GM23338 (cell line): Measurements from ENCODE around the gene MTREX.

Experiments
- EZH2 ChIP-seq: fragments of 200-600 bp; sonication (generic); IDR thresholded peaks from one replicate; pipeline ENCODE4 v1.8.0; 2017; ENCODE audit warnings: antibody characterized with exemption, mild to moderate bottlenecking, low read depth; ENCODE audit not compliant: unreplicated experiment
- EZH2phosphoT487 ChIP-seq: fragments of 200-600 bp; sonication (generic); IDR thresholded peaks from one replicate; pipeline ENCODE4 v1.8.1; 2018; ENCODE audit warnings: antibody characterized with exemption; ENCODE audit not compliant: unreplicated experiment
- JUNB ChIP-seq: IDR thresholded peaks from one replicate; pipeline ENCODE4 v1.6.1; 2016; ENCODE audit warnings: antibody characterized with exemption; ENCODE audit not compliant: unreplicated experiment
- POLR2AphosphoS5 ChIP-seq: IDR thresholded peaks from 2 replicates; pipeline ENCODE4 v1.6.1; 2016; ENCODE audit warnings: antibody characterized with exemption, low read depth
- ZNF331 ChIP-seq: fragments of 250-450 bp; sonication (Bioruptor Pico); IDR thresholded peaks from 2 replicates; pipeline ENCODE4 v1.5.0; 2020; ENCODE audit warnings: low read depth, mild to moderate bottlenecking, moderate library complexity
- TF ChIP-seq, protein P1 (sequence below), 2 experiments: fragments of 200-600 bp in 1 of 2; sonication (generic) in 1 of 2; conservative IDR thresholded peaks; 2 replicates each; pipeline versions ENCODE4 v1.5.1 to v1.6.1; 2016 to 2017; ENCODE audit warnings: antibody characterized with exemption in 2 of 2, low read depth in 2 of 2, mild to moderate bottlenecking in 2 of 2, moderate library complexity in 1 of 2
- TF ChIP-seq, protein P2 (sequence below): IDR thresholded peaks from 2 replicates; pipeline ENCODE4 v1.6.1; 2016; ENCODE audit warnings: antibody characterized with exemption
- TF ChIP-seq, protein P3 (sequence below): IDR thresholded peaks from one replicate; pipeline ENCODE4 v1.6.1; 2018; ENCODE audit warnings: antibody characterized with exemption; ENCODE audit not compliant: unreplicated experiment

DNA sequence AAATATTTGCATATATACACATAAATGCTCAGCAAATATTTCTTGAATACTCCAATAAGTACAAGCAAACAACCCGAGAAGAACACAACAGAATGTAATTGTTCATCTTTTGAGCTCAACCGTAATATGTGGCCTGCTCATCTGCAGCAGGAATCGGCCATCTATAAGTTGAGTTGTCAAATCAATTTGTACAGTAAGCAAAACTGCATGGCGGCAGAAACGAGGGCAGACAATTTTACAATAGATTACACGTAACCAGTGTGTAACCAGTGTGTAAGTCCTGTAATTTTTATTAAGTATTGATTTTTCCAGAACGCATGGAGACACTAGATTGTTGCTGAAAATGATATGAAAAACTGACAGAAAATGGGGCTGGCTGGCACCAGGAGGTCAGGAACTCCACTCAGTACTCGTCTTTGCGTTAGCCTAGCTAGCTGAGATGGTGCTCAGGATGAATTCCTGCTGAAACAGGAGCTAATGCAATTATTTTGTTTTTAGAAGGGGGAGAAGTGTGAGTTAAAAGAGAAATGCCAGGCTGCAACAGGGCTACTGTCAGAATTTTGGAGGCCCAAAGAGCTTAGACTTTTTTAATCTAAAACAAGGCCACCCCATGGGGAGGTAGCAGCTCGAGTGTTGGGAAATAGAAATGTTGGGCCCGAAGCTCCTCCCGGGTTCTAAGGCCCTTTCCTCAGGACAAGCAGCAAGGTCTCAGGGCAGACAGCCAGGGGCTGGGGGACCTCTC lies 977 bp upstream of the MTREX start:
- TF ChIP-seq, protein P1, sequence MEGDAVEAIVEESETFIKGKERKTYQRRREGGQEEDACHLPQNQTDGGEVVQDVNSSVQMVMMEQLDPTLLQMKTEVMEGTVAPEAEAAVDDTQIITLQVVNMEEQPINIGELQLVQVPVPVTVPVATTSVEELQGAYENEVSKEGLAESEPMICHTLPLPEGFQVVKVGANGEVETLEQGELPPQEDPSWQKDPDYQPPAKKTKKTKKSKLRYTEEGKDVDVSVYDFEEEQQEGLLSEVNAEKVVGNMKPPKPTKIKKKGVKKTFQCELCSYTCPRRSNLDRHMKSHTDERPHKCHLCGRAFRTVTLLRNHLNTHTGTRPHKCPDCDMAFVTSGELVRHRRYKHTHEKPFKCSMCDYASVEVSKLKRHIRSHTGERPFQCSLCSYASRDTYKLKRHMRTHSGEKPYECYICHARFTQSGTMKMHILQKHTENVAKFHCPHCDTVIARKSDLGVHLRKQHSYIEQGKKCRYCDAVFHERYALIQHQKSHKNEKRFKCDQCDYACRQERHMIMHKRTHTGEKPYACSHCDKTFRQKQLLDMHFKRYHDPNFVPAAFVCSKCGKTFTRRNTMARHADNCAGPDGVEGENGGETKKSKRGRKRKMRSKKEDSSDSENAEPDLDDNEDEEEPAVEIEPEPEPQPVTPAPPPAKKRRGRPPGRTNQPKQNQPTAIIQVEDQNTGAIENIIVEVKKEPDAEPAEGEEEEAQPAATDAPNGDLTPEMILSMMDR (conservative IDR thresholded peaks at IDR 0.05; ENCODE audit: low read depth in 2 of 2): no peak
- TF ChIP-seq JUNB (no peak), EZH2phosphoT487 (no peak), EZH2 (no peak), POLR2AphosphoS5 (no peak), ZNF331 (CRISPR knock-in tag) (no peak)
- TF ChIP-seq, protein P2, sequence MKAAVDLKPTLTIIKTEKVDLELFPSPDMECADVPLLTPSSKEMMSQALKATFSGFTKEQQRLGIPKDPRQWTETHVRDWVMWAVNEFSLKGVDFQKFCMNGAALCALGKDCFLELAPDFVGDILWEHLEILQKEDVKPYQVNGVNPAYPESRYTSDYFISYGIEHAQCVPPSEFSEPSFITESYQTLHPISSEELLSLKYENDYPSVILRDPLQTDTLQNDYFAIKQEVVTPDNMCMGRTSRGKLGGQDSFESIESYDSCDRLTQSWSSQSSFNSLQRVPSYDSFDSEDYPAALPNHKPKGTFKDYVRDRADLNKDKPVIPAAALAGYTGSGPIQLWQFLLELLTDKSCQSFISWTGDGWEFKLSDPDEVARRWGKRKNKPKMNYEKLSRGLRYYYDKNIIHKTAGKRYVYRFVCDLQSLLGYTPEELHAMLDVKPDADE: no peak
- TF ChIP-seq, protein P3, sequence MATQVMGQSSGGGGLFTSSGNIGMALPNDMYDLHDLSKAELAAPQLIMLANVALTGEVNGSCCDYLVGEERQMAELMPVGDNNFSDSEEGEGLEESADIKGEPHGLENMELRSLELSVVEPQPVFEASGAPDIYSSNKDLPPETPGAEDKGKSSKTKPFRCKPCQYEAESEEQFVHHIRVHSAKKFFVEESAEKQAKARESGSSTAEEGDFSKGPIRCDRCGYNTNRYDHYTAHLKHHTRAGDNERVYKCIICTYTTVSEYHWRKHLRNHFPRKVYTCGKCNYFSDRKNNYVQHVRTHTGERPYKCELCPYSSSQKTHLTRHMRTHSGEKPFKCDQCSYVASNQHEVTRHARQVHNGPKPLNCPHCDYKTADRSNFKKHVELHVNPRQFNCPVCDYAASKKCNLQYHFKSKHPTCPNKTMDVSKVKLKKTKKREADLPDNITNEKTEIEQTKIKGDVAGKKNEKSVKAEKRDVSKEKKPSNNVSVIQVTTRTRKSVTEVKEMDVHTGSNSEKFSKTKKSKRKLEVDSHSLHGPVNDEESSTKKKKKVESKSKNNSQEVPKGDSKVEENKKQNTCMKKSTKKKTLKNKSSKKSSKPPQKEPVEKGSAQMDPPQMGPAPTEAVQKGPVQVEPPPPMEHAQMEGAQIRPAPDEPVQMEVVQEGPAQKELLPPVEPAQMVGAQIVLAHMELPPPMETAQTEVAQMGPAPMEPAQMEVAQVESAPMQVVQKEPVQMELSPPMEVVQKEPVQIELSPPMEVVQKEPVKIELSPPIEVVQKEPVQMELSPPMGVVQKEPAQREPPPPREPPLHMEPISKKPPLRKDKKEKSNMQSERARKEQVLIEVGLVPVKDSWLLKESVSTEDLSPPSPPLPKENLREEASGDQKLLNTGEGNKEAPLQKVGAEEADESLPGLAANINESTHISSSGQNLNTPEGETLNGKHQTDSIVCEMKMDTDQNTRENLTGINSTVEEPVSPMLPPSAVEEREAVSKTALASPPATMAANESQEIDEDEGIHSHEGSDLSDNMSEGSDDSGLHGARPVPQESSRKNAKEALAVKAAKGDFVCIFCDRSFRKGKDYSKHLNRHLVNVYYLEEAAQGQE: no peak
